IMR-90 (cell line): ENCODE measurements around the gene CDR2L.

Experiments used
- BHLHE40 ChIP-seq: fragments of 150-350 bp; IDR thresholded peaks from 2 replicates; pipeline ENCODE4 v1.6.1; 2016; ENCODE audit warnings: mild to moderate bottlenecking, low read depth, low read length
- CEBPB ChIP-seq: IDR thresholded peaks from 2 replicates; pipeline ENCODE4 v1.6.1; 2012; ENCODE audit warnings: low read depth, low read length, improper control_type of control experiment
- CHD1 ChIP-seq: IDR thresholded peaks from 2 replicates; pipeline ENCODE4 v1.6.1; 2012; ENCODE audit warnings: low read depth, low read length, improper control_type of control experiment
- FOS ChIP-seq: fragments of 150-350 bp; IDR thresholded peaks from 2 replicates; pipeline ENCODE4 v1.6.1; 2016; ENCODE audit warnings: low read depth, low read length
- MAFK ChIP-seq: IDR thresholded peaks from 2 replicates; pipeline ENCODE4 v1.6.1; 2012; ENCODE audit warnings: low read depth, low read length, improper control_type of control experiment
- MAZ ChIP-seq: IDR thresholded peaks from 2 replicates; pipeline ENCODE4 v1.6.1; 2012; ENCODE audit warnings: low read depth, mild to moderate bottlenecking, low read length, improper control_type of control experiment, moderate library complexity, borderline replicate concordance
- MXI1 ChIP-seq: IDR thresholded peaks from 2 replicates; pipeline ENCODE4 v1.6.1; 2012; ENCODE audit warnings: low read depth, mild to moderate bottlenecking, low read length, moderate library complexity, borderline replicate concordance
- POLR2A ChIP-seq: IDR thresholded peaks from 2 replicates; pipeline ENCODE4 v1.6.1; 2012; ENCODE audit warnings: mild to moderate bottlenecking, low read depth, low read length
- RAD21 ChIP-seq: IDR thresholded peaks from 2 replicates; pipeline ENCODE4 v1.6.1; 2012; ENCODE audit warnings: low read length, improper control_type of control experiment
- RCOR1 ChIP-seq: IDR thresholded peaks from 2 replicates; pipeline ENCODE4 v1.6.1; 2012; ENCODE audit warnings: mild to moderate bottlenecking, low read length, improper control_type of control experiment; ENCODE audit not compliant: insufficient replicate concordance
- RFX5 ChIP-seq: IDR thresholded peaks from 2 replicates; pipeline ENCODE4 v1.8.0; 2012; ENCODE audit warnings: low read depth, mild to moderate bottlenecking, low read length, moderate library complexity
- SMC3 ChIP-seq: fragments of 150-350 bp; IDR thresholded peaks from 2 replicates; pipeline ENCODE4 v1.6.1; 2016; ENCODE audit warnings: low read depth, mild to moderate bottlenecking, antibody characterized with exemption, low read length, moderate library complexity
- TF ChIP-seq, protein P1 (sequence below): conservative IDR thresholded peaks from 2 replicates; pipeline ENCODE4 v1.5.1; 2012; ENCODE audit warnings: mild to moderate bottlenecking, low read depth, low read length, improper control_type of control experiment

DNA sequence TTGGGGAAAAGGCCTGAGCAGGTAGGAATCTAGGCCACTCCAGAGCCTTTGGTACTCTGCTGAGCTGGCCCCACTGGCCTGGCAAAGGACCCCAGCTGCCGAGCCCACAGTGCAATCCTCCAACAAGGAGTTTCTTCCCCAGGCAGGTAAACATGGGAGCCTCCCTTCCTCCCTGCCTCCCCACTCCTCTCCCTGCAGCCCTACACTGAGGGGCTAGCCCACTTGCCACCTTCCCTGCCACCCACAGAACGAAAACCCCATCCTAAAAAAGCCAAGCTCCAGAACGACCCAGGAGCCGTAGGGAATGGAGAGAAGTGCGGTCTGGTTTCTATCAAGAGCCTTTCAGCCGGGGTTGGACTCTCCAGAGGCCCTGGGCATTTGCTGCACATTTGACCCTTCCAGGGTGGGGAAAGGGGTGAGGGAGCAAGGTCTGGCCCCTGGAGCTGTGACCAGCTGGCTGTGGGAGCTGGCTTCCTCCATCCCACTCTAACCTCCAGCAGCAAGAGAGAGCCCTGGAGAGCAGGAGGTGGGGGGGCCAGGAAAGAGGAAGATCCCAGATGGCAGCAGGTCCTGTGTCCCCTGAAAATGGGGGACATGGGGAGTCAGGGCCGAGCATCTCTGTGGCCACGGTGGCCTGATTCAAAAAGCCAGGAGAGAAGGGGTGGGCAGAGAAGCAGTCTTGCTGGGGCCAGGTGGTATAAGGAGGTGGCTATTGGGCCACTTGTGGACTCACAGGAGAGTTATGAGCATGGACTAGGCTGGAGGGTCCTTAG lies 16.2 kb upstream of the CDR2L start:
- TF ChIP-seq, protein P1, sequence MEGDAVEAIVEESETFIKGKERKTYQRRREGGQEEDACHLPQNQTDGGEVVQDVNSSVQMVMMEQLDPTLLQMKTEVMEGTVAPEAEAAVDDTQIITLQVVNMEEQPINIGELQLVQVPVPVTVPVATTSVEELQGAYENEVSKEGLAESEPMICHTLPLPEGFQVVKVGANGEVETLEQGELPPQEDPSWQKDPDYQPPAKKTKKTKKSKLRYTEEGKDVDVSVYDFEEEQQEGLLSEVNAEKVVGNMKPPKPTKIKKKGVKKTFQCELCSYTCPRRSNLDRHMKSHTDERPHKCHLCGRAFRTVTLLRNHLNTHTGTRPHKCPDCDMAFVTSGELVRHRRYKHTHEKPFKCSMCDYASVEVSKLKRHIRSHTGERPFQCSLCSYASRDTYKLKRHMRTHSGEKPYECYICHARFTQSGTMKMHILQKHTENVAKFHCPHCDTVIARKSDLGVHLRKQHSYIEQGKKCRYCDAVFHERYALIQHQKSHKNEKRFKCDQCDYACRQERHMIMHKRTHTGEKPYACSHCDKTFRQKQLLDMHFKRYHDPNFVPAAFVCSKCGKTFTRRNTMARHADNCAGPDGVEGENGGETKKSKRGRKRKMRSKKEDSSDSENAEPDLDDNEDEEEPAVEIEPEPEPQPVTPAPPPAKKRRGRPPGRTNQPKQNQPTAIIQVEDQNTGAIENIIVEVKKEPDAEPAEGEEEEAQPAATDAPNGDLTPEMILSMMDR: no peak
- TF ChIP-seq RCOR1 (no peak), RFX5 (no peak), BHLHE40 (no peak), POLR2A (no peak), MAFK (no peak), CEBPB (no peak), MAZ (no peak), RAD21 (no peak), SMC3 (no peak), MXI1 (no peak), FOS (no peak), CHD1 (no peak)
